Right ventricle myocardium superior (tissue), 1 donor: Measurements from ENCODE around the gene SPACDR. TPM values are rescaled to one million over a fixed set of nuclear protein-coding genes. Genes with fewer than 3 reads are reported as not detected.

Experiments used
- total RNA-seq: library from RNA; stranded (reverse); fragmentation: NEBNext Ultra II Directional; extraction: Animal tissue kit (Norgen Biotek cat#: 25700); gene quantifications from one replicate; pipeline ENCODE4 v1.2.1, GENCODE V29; 2021
- donor health status: DM: no; HTN: yes; CAD: no; lungs with severe emphysema.

Gene SPACDR
- total RNA-seq, 1 donor from 2014 or later = 0.81 TPM

Other genes with a start within 250 kb of the SPACDR start
- not detected for gene PVRIG, start 244.3 kb downstream of the SPACDR start, total RNA-seq
- not detected for gene SPDYE3, start 156.6 kb downstream of the SPACDR start, total RNA-seq
- 8.8 TPM for gene PILRB, start 106.1 kb downstream of the SPACDR start, total RNA-seq
- 3.6 TPM for gene PILRA, start 90.8 kb downstream of the SPACDR start, total RNA-seq
- 5.4 TPM for gene ZCWPW1, start 35.6 kb downstream of the SPACDR start, total RNA-seq
- gene MEPCE, start 34.4 kb downstream of the SPACDR start, total RNA-seq = 22.2 TPM
- 10.9 TPM for gene PPP1R35, start 27.8 kb downstream of the SPACDR start, total RNA-seq
- 47.4 TPM for gene TSC22D4, start 15.0 kb upstream of the SPACDR start, total RNA-seq
- gene NYAP1, start 19.7 kb upstream of the SPACDR start, total RNA-seq = 0.16 TPM
- 19.8 TPM for gene AGFG2, start 74.9 kb upstream of the SPACDR start, total RNA-seq
- gene SAP25, start 109.6 kb upstream of the SPACDR start, total RNA-seq = 0.54 TPM
- gene LRCH4, start 121.9 kb upstream of the SPACDR start, total RNA-seq = 22.8 TPM
- 0.35 TPM for gene FBXO24, start 122.1 kb upstream of the SPACDR start, total RNA-seq
- gene PCOLCE, start 138.1 kb upstream of the SPACDR start, total RNA-seq = 42.2 TPM
- gene MOSPD3, start 148.3 kb upstream of the SPACDR start, total RNA-seq = 9.3 TPM
- 0.13 TPM for gene TFR2, start 177.3 kb upstream of the SPACDR start, total RNA-seq
- gene ACTL6B, start 192.2 kb upstream of the SPACDR start, total RNA-seq = not detected
- gene GNB2, start 209.5 kb upstream of the SPACDR start, total RNA-seq = 101 TPM
- 23.5 TPM for gene GIGYF1, start 230.0 kb upstream of the SPACDR start, total RNA-seq
- gene POP7, start 241.9 kb upstream of the SPACDR start, total RNA-seq = 27.1 TPM